Skeletal muscle cell (primary cell): ENCODE data around the gene AK8.

Experiments used
- DNase-seq: peaks from one replicate; pipeline ENCODE4 v3.0.0-alpha.2; 2010; ENCODE audit warnings: low read depth
- H3K4me3 ChIP-seq: 2 replicates; pipeline ENCODE4 v1.5.1; 2011; ENCODE audit warnings: low read depth, mild to moderate bottlenecking, control low read depth, low read length, moderate library complexity

AK8 gene

DNA sequence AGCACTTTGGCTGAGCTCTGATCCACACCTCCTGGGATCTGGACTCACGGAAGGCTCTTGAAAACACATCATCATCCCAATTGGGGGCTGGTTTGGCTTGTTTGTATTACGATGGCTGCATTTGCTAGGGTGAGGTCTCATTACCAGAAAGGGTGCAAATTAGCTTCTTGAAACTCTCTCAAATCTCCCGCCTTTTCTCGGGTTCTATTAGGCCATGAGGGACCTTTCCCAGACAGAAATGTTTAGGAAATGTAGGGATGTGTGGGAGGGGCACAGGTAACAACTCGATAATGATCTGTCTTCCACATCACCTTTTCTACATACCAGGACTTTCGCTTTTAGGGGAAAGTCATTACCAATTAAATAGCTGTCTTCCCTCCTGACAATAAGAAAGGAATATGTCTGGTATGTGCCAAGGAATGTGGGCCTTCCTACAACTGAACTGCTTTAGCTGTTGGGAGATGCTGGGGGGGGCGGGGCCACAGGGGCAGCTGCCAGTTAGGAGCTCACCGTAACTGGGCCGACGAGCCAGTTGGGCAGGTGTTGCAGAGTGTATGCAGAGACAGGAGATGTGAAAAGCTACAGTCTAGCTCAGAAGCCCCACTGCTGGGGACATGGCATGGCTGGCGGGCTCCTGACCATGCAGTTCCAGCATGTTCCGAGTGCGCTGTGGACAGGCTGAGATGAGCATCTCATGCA, 71.2 kb downstream of the AK8 start:
- DNase-seq = no peak
- H3K4me3 ChIP-seq = no peak overlapping the region

DNA sequence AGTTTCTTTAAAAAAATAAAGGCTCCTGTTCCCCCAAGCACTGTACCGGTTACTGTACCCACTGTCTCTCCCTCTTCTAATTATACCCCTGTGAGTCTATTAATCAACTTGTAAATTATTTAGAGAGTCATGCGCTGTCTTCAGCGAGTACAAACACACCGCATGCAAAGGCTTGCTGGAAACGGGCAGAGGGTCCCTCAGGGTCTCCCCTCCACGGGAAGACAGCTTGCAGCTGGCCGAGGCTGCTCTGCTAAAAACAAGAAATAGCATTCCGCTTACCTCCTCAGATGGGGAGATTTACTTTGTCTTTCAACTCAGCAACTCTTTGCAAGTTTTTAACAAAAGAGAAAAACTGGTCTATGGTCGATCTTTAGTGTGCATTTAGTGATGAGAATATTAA, 71.8 kb downstream of the AK8 start:
- DNase-seq = no peak
- H3K4me3 ChIP-seq = no peak overlapping the region

DNA sequence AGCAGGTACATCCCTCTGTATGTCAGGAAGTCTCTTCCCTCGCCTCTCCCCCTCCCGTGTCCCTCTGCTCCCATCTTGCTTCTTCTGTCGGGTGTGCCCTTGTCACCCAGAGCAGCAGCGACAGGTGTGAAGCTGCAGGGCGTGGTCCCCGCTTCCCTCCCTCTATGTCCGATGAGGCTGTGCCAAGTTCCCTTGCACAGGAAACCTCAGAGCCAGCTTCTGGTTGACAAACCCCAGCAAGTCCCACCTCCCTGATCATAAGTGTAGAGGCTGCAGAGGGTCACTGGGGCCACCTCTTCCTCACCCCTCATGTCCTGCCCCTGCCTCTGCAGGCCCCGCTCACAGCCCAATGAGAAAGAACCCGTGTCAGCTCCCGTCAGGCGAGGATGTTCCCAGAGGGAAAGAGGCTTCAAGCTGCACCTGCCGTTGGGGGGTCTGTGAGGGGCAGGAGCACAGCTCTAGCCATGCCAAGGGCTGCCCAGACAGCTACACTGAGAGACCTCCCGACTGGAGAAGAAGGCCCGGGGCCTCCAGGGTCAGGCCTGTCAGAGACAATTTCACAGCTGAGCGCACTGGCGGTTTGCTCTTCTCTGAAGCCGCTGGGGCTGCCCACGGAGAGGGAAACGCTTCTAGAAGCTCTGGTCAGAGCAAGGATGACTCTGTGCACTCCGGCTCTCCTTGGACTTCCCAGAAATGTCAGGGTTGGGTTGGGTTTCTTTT, 73.3 kb downstream of the AK8 start:
- DNase-seq = no peak
- no peak overlapping the region for H3K4me3 ChIP-seq

DNA sequence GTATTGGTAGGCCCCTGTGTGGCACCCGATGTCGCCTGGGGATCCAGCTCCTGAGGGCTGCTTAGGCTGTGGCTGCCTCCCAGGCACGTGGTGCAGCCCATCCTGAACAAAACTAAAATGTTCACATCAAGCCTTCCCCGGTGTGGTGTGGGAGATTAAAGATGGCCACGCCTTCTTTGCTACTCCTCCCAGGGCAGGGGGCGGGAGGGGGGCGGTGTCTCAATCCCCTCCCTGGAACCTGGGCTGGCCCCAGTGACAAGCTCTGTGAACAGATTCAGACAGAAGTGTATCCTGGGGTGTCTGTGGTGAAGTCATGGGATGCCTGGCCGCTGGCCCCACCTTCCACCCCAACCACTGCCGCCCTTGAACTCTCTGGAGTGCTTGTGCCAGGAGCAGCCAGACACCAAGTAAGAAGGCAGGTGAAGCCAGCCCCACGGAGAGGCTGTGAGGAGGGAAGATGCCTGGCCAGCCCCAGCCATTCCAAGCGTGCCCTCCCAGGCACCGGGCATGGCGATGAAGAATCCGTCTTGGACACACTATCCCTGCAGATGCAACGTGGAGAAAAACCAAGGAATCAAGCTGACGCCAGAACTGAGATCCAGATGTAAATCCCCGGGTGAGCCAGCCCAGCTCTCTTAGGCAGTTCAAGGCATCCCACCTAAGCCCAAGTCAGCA, 75.8 kb downstream of the AK8 start:
- no peak for DNase-seq
- H3K4me3 ChIP-seq = no peak overlapping the region

DNA sequence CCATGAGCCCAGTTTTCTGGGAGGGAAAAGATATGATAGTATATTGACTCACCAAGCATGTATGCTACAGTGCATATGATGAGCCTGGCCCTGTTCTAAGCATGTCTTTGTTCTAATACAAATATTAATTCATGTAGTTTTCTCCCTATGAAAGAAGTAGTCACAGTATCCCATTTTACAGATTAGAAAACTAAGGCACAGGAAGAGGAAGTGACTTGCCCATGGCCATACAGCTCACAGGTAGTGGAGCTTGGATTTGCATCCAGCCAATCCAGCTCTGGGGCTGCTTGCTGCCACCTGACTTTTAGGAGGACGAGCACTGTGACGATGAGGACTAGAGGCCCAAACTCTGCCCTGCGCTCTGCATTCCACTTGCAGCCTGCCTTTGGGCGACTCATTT, 76.4 kb downstream of the AK8 start:
- H3K4me3 ChIP-seq = no peak overlapping the region
- no peak for DNase-seq

DNA sequence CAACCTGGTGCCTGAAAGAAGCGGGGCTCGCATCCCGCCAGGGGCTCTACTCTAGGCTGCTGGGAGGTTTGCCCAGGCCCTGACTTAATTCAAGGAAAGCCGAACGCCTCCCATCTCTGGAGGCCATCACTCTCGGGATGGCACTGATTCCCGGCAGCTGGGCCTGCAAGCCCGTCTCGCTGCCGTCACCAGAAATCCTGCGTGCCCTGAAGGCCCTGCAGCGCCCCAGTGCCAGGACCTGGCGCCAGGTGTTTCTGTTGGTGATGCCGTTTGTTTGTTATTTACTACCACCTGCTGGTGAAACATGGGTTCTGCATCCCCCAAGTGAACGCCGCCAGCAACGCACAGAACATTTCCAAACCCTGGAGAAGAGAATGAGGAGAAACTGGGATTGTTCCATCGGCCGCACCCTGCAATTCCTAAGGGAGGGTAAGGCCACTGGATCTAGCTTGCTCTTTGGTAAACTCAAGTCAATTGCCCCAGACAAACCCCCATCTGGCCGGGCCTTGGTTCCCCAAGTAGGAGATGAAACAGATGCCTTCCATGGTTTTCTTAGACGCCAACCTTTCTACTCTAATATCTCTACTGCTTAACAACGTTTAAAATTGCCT, 77.9 kb downstream of the AK8 start:
- H3K4me3 ChIP-seq = no peak overlapping the region
- DNase-seq = peak; percentile 6

DNA sequence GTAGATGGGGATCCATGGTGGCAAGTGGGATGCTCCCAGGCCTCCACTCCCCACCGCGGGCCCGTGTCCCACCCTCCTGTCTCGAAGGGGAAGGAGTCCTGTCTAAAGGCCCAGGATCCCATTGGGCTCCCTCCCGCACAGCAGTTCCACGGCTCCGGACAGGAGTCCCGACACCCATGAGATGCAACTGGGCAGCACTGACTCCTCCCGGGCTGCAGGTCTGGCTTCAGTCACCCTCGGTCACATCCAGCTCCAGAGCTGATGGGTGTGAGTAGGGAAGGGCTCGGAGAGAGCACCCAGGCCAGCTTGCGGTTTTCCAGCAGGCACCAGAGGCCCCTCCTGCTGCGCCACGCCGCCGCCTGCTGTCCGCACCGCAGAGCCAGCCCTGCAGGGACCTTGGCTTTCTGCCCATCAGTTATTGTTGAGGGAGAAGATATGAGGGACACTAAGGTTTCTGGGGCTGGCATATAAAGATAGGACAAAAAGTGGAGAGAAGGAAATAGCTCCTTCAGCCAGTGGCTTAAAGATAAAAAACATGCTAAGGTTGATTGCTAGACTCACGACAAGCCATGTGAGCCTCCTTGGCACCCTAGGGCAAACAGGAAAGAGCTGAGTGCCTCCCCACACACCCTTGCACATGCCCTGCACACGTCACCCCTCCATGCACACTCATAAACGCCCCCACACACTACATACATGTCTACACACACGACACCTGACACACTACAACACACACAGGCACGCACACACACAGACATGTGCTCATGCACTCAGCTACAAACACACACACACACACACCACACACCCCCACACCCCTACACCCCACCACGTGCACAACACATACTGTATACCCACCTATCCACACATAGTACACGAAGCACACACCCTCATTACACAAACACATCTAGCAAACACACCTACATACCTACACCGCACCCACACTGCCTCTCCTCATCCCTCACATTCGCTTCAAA, 79.0 kb downstream of the AK8 start:
- no peak for DNase-seq
- H3K4me3 ChIP-seq = no peak overlapping the region

DNA sequence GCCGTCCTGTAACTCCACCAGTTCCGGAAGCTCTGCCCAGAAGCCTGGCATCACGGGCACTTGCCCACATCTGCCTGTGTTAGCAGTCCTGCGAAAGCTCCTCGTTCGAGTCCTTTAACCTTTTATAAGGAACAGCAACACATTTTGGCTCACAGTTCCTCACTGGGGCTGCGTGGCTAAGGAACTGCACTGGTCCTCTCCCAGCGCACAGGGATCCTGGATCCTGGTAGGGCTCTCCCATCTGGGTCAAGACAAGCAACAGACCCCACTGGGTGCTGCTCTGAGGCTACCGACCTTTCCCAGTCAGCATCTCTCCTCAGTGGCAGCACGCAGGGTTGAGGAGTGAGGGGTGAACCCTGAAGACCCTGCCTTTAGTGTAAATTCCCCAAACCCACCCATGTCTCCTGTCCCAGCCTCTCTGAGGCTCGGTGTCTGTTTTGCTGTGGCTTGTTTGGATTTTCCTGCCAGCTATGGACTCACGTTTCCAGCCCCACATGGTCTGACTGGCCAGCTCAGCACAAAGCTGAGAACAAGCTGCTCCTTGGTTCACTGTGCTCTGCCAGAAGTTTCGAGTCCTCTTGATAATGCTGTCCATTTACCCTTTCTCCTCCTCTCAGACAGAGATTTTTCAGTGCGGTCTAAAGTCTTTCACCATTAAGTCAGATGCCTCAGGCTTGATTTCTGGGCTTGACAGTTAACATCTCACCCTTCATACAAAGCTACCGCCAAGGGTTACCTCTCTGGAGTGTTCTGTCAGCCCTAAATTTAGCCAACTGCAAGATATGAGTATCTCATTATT, 80.0 kb downstream of the AK8 start:
- DNase-seq = no peak

DNA sequence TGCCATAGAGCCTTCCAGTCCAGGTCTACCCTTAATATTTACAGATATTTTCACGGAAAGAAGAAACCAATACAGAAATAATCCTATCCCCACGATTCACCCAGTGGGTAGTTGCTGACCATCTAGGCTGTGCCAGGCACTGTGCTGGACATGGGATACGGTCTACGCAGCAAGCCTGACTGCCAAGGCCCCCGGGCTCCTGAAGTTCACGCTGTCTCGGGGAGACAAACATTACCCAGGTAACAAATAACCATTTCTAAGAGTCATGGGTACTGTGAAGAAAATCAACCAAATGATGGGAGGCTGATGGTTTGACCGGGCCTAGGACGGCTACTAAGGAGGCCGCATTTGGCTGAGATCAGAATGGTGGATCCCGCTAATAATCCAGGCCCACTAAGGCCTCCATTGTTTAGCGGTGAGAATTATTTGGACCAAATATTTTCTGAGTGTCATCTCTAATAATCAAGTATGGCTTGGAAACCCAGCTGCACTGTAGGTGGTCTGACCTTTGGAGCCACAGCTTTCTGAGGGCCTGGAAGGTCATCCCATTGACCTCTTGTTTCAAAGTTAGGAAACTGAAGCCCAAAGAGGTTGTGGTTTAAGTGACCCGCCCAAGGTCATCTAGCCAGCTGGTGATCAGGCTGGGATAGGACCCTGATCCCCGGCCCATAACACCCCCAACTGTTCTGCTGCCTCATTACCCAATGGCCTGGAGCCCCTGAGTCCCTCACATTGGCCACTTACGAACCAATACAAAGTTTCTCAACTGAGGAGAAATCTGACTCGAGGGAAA, 82.4 kb downstream of the AK8 start:
- H3K4me3 ChIP-seq = no peak overlapping the region
- DNase-seq = no peak

More for the DNA sequence above, 80.0 kb downstream of the AK8 start:
- no peak overlapping the region for H3K4me3 ChIP-seq

DNA sequence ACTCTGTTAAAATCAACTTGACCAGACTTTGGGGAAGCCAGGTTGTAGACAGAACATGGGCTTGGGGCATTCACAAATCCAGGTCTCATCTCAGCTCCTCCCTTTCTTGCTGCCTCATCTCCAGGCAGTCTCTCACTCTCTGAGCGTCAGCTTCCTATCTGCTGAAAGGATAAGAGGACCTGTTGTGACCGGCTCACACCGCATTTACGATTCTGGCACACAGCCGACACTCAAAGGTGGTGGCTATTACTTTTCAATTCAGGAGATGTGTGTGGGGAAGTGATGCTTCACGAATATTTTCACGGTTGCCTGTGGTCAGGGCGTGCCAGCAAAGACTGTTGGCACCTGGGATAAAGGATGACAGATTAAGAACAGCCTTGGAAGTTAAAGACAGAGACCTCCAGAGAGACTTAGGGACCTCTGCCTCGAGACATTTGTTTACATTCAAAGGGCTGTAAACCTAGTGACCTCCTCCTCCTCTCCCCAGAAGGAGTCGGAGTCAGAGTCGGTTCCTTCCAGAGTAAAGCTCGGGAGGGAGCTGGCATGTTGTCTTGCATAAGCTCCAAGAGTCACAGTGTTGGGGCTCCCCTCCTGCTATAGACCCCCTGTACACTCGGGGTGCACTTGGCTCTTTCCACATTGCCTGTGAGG, 83.2 kb downstream of the AK8 start:
- H3K4me3 ChIP-seq = no peak overlapping the region
- DNase-seq = no peak

DNA sequence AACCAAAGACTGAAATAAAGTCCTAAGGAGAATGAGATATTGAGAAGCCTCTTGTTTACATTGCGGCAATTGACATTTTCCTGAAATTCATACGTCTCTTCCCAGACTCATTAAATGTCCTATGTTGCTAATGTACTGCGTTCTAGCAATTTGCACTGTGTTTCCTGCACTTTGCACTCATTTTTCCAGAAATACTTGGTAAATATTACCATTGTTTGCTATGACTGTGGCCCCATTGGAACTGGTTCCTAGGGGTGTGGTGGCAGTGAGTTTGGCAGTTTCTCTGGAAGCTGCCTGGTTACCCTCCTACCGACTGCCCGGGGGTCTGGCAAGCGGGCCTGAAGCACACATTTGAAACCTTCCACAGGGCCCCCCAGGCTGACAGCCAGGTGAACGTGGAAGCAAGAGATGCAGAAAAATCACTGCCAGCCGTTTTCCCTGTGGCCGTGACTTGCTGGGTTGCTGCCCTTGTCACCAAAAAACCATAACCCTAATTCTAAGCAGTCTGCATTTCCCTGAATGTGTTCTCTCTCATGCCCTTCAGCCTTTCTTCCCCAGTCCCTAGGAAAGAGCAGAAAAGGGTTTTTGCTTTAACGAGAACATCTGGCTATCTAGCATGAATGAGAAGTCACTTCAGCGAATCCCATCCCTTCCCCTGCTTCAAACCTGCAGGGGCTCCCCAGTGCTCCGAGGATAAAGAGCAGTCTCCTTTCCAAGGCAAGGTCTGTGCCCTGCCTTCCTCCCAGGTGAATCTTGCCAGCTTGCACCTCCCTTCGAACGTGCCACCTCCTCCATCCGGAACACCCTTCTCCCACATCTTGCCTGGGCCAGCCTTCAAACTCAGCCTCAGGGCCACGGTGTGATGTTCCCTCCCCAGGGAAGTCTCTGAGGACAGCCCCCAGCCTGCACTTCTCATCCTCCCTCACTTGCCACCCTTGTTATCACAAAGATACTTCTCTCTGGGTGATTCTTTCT, 84.2 kb downstream of the AK8 start:
- no peak for DNase-seq
- H3K4me3 ChIP-seq = no peak overlapping the region

DNA sequence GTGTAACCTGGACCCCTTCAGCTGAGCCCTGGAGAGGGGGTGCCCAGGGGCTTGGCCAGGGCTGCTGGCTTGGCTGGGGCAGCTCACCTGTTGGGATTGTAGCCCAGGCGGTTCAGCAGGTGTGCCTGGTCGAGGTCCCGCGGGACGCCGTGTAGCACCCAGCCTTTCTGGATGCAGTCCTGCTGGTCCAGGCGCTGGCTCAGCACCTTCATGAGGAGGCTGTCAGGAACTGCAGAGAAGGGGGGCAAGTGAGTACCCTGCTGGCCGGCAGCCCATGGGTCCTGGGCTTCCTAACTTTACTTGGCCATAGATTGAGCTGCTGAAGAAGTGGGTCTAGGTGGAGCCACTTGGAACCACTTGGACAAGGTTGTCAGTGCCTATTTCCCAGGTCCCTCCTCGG, 85.5 kb downstream of the AK8 start:
- H3K4me3 ChIP-seq = no peak overlapping the region
- DNase-seq = no peak

DNA sequence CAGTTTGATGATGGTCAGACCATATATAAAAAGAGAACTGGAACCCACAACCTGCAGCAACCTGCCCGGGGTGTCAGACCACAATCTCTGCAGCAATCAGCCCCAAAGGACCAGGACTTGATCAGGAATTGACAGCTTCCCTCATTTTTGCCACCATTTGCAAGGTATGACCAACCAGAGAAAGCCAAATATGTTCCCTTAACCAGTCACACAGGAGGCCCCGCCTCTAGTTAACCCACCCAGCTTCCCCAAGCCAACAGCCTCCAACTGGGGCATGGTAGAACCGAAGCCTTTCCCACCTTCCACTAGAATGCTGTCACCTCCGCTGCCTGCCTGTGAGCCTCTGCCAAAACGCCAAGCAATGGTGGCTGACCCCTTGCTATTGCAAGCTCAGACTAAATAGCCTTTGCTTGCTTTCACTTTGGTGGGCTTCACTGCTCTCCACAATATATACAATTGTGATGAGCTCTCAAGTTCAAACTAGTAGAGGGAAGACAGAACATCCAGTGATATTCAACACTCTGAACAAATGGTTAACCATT, 86.3 kb downstream of the AK8 start:
- no peak overlapping the region for H3K4me3 ChIP-seq
- no peak for DNase-seq

DNA sequence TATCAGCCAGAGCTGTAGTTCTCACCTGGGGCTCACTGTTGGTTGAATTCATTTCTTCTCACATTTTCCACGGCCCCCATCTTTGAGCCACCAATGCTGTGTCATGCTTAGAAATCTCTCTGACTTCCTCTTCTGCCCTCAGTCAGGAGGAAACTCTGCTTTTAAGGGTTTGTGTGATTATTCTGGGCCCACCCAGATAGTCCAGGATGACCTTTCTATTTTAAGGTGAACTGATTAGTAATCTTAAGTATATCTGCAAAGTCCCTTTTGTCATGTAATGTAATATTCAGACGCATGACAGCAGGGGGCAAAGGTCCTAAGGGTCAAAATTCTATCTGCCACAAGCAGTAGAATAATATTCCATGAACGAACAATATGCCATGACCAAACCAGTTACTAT, 88.4 kb downstream of the AK8 start:
- no peak overlapping the region for H3K4me3 ChIP-seq
- no peak for DNase-seq

DNA sequence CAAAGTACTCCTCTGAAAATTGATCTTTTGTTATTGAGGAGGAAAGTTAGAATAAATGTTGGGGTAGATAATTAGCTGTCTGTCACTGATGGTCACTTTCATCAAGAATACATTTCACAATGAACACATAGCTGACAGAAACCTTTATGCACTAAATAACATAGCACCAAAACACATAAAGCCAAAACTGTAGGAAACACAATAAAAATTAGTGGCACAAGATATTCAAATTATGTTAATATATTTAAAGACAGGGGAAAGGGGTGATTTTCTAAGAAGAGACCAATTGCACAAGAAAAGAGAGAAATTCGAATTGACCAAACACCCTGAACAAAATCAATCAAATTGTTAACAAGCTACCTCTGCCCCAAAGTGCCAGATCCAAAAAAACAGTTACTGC, 89.7 kb downstream of the AK8 start:
- H3K4me3 ChIP-seq = no peak overlapping the region
- DNase-seq = no peak

DNA sequence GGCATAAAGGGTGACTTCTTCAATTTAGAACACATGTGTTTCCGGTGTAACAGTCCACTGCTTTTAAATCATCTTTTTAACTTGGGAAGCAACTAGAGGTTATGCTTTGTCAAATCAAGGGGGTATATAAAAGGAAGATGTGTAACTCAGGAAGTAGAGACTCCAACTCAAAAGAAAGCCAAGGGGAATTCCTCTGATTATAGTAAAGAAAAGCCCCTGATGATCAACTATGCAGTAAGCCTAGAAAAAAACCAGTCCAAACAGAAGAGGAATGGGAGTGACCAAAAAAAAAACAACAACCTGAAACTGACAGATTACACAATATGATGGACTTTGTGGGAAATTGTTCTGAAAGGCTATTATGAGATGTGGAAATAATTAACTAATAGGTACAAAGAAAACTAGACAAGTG, 90.3 kb downstream of the AK8 start:
- no peak overlapping the region for H3K4me3 ChIP-seq
- no peak for DNase-seq
